GM12801 (cell line): ENCODE measurements around the gene VOPP1.

Experiments used
- TF ChIP-seq, protein P1 (sequence below): IDR thresholded peaks from one replicate; pipeline ENCODE4 v1.5.1; 2011; ENCODE audit warnings: control low read depth; ENCODE audit not compliant: insufficient read length; ENCODE audit errors: extremely low read depth

Gene VOPP1, protein sequence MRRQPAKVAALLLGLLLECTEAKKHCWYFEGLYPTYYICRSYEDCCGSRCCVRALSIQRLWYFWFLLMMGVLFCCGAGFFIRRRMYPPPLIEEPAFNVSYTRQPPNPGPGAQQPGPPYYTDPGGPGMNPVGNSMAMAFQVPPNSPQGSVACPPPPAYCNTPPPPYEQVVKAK

DNA sequence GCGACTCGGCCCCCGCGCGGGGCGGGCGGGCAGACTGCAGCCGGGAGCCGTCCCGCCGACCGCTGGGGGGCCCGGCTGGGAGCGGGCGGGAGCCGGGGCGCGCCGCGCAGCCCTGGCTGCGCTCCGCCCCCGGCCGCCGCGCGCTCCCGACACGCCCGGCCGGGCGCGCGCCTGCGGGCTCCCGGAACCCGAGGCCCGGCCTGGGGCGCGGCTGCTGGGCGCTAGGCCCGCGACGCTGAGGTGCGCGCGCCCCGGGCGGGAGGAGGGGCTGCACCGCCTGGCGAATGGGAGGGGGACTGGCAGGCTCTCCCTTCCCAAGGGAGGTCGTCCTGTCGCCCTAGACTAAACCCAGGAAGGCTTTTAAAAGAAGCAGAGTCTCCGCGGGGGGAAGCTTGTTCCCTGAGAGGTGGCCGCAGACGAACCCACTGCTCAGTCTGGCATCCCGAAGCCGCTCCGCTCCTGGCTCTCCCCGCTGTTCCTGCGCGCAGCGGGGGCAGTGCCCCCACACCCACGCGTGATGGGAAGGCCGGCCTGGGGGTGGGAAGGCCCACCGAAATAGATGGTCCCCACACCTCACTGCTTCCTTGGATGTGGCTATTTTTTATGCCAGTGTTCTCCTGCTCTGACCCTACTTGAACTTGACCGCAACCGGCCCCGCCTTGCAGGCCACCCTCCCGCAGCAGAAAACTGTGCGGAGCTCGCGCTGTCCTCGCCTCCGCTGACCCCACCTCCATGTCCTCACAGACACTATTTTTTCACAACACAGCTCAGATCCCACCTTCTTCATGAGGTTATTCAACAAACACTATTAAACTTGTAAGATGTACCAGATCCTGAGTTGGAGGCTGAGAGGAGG, at the start of gene VOPP1:
TSS of gene VOPP1 (minus strand) at position 125 of the 856 bp plus-strand sequence. CDS start 178 bp downstream, outside the sequence.
- TF ChIP-seq, protein P1, sequence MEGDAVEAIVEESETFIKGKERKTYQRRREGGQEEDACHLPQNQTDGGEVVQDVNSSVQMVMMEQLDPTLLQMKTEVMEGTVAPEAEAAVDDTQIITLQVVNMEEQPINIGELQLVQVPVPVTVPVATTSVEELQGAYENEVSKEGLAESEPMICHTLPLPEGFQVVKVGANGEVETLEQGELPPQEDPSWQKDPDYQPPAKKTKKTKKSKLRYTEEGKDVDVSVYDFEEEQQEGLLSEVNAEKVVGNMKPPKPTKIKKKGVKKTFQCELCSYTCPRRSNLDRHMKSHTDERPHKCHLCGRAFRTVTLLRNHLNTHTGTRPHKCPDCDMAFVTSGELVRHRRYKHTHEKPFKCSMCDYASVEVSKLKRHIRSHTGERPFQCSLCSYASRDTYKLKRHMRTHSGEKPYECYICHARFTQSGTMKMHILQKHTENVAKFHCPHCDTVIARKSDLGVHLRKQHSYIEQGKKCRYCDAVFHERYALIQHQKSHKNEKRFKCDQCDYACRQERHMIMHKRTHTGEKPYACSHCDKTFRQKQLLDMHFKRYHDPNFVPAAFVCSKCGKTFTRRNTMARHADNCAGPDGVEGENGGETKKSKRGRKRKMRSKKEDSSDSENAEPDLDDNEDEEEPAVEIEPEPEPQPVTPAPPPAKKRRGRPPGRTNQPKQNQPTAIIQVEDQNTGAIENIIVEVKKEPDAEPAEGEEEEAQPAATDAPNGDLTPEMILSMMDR, result no peak

DNA sequence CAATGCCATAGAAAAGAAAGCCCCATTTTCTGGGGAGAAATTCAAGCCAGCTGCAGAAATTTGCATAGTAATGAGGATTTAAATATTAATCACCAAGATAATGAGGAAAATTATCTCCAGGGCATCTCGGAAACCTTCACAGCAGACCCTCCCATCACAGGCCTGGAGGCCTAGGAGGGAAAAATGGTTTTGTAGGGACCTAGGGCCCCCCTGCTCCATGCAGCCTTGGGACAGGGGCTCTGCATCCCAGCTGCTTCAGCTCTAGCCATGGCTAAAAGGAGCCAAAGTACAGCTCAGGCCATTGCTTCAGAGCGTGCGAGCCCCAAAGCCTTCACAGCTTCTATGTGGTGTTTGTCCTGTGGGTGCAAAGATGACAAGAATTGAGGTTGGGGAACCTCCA, 46.6 kb upstream of the VOPP1 start:
- TF ChIP-seq, protein P1, result no peak

DNA sequence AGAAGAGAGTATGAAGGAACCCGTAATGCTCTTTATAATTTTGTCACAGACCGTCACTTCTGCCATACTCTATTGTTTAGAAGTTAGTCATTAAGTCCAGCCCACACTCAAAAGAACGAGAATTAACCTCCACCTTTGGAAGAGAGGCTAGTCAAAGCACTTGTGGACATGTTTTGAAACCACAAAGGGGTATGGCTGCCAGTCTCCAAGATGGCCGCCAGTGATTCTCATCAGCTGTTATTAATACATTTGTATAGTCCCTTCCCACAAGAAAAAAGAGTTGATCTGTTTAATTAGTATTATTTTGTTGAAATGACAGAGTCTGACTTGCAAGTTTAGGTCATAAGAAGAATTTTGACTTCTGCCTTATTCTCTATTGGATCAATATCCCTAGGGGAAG, 23.2 kb upstream of the VOPP1 start:
- TF ChIP-seq, protein P1, result no peak

DNA sequence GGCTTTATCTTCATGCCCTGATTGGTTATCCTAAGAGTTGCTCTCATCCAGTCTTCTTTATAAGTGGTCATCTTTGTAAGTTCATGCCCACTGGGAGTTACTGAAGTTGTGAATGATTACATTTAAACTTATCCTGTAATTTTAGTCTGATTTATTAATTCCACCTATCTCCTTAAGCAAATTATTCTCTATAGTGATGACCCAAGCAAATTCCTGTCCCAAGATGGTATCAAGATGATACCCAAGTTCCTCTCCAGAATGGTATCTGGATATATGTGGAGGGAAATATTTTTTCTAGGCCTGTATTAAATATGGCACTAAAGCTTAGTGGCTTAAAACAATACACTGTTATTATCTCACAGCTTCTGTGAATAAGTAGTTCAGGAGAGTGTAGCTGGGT, 22.6 kb upstream of the VOPP1 start:
- TF ChIP-seq, protein P1, result no peak

DNA sequence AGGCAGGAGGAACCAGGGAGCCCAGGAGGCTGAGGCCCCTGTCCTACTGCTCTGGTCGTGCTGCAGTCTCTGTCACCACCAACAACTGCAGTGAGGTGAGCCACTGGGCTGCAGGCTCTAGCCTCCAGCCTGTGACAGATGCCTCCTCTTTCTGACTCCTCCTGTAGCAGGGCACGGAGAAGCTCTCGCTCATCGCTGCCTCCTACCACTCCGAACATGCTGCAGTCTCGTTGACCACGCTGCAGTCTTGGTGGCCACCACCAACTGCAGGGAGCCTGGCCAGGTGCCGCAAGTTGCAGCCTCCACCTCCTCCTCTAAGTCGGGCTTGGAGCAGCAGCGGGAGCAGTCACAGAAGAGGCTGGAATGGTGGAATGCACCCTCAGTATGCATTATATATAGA, 22.1 kb upstream of the VOPP1 start:
- TF ChIP-seq, protein P1, result no peak

DNA sequence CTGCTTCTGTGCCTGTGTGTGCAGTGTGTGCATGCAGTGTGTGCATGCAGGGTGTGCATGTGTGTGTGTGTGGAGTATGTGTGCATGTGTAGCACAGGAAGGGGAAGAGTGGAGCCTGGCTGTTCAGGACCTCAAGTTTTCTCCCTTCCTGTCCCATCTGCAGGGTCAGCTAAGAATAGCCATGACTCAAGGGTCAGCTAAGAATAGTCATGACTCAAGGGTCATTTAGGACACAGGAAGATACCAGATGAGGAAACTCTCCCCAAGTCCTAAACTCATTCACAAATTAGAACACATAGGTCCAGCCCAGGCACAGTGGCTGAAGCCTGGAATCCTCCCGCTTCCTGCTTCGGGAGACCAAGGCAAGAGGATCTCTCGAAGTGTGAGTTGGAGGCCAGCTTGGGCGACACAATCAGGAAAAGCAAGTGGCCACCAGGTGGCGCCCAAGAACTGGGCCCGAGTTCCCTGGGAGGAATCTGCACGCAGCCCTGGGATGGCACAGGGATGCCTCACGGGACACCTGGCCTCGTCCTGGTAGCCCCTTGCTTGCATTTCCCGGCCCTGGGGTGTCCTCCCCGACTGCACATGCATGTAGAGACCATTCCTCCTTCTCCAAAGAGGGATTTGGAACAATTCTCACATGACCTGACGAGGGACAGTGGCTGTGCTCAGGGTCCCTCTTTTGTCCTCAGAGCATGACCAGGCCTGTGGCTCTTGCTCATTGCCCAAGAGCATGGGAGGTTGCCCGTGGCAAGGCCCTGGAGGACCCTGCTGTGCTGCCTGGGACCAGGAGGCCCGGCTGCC, 21.4 kb upstream of the VOPP1 start:
- TF ChIP-seq, protein P1, result no peak

DNA sequence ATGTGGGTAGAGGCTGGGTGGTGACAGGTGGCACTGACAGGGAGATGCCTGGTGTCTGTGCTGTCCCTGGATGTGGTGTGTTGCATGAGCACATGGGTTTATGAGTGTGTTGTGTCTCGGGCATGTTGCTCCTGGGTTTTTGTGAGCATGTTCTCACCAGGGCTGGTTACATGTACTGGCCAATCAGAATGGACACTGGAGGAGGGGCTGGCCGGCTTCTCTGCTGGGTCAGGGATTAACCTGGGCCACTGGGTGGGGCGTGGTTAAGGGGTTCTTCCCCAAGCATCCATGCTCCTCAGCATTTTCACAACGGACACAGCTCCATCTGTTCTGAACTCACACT, 20.8 kb upstream of the VOPP1 start:
- TF ChIP-seq, protein P1, result no peak
